Measurements from ENCODE around the gene ACRV1.
A peak's percentile ranks its signal among the peaks of the same experiment; 100 is the strongest.

Gene ACRV1

DNA sequence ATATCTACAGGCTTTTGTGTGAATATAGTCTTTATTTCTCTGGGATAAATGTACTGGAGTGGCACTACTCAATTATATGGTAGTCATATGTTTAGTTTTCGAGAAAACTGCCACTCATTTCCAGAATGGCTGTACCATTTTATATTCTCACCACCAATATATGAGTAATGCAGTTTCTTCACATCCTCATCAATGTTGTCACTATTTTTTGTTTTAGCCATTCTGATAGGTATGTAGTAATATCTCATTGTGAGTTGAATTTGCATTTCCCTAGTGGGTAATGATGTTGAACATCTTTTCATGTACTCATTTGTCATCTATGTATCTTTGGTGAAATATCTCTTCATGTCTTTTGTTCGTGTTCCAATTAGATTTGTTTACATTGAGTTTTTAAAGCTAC, 18.0 kb downstream of the ACRV1 start:
- DNase-seq (ENCODE audit: extremely low read depth in 1 of 2, low read depth in 1 of 2), result no peak

DNA sequence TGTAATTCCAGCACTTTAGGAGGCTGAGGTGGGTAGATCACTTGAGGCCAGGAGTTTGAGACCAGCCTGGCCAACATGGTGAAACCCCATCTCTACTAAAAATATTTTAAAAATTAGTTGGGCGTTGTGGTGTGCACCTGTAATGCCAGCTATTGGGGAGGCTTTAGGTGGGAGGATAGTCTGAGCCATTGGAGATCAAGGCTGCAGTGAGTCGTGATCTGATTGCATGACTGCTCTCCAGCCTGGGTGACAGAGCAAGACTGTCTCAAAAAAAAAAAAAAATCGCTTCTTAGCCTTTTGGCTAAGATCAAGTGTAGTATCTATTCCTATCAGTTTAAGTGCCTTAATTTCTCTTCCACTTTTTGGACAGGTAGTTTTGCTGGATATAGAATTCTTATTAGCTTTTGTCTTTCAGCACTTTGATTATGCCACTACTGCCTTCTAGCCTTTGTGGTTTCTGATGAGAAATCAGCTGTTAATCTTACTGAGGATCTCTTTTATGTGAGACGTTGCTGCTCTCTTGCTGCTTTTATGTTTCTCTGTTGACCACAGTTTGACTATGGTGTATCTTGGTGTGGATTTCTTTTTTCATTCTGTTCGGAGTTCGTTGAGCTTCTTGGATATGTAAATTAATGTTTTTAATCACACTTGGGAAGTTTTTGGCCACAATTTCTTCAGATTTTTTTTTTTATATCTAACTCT, 31.0 kb downstream of the ACRV1 start:
- no peak for DNase-seq (ENCODE audit: extremely low read depth in 1 of 2, low read depth in 1 of 2)

DNA sequence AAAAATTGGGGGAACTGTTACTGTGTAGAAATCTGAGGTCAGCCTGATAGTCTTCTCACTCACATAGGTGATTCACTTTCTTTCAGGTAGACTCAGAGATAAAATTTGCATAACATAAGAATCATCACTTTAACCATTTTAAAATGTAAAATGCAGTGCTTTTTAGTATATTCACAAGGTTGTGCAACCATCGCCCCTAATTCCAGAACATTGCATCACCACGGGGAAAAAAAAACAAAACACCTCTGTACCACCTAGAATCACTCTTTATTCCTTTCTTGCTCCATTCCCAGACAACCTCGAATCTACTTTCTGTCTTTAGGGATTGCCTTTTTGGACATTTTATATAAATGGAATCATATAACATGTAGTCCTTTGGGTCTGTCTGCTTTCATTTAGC, 34.8 kb downstream of the ACRV1 start:
- DNase-seq (ENCODE audit: extremely low read depth in 1 of 2, low read depth in 1 of 2), result no peak

DNA sequence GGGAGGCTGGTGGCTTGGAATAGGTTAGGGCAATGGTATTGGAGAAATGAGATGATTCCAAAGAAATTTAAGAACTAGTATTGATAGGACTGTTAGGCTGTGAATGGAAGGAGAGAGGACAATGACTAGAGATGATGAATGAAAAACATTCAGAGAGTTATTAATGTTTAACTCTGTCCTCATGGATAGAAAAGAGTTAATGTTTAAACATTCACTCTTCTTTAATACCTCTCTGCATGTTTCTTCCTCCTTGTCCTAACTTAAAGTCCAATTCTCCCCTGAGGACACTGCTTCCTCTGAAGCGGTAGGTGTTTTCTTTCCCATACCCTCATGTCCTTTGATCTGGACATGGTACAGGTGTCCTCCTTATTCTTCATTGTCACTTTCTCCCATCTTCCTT, 42.3 kb downstream of the ACRV1 start:
- no peak for DNase-seq (ENCODE audit: extremely low read depth in 1 of 2, low read depth in 1 of 2)

DNA sequence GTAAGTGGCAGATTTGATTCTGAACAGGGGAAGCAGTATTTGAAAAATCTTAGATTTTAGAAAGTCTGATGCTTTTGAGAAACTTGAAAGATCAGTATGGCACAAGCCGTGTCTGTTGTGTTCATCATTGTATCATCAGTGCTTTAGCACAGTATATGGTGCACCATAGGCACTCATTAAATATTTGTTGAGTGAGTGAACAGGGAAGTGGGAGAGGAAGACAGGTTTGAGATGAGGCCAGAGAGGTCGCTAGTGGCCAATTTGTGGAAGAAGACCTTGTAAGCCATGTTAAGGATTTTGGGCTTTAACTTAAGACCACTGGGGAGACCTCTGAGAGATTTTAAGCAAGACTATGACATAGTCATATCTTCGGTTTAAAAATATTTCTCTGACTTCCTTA, 42.8 kb downstream of the ACRV1 start:
- no peak for DNase-seq (ENCODE audit: extremely low read depth in 1 of 2, low read depth in 1 of 2)

DNA sequence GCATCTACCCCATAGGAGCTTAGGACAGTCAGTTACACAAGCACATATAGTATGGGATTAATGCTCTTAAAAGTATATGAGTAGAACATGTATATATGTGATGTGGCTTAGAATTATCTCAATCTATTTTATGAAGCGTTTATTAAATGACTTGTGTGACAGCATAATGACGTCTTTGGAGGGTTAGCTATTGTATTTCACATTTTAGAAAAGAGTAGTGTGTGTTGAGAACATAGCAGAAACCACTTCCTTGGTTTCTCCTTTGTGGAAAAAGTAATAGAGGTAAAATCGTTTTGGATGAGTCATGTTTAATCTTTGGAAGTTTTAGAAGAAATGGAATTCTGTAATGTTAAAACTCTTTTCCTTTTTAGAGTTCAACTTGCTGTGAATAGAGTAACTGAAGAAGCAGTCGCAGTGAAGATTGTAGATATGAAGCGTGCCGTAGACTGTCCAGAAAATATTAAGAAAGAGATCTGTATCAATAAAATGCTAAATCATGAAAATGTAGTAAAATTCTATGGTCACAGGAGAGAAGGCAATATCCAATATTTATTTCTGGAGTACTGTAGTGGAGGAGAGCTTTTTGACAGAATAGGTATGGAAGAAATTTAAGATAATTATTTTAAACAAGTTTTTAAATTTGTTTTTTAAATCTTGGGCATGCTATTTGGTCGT, 53.3 kb downstream of the ACRV1 start:
- no peak for DNase-seq (ENCODE audit: extremely low read depth in 1 of 2, low read depth in 1 of 2)

DNA sequence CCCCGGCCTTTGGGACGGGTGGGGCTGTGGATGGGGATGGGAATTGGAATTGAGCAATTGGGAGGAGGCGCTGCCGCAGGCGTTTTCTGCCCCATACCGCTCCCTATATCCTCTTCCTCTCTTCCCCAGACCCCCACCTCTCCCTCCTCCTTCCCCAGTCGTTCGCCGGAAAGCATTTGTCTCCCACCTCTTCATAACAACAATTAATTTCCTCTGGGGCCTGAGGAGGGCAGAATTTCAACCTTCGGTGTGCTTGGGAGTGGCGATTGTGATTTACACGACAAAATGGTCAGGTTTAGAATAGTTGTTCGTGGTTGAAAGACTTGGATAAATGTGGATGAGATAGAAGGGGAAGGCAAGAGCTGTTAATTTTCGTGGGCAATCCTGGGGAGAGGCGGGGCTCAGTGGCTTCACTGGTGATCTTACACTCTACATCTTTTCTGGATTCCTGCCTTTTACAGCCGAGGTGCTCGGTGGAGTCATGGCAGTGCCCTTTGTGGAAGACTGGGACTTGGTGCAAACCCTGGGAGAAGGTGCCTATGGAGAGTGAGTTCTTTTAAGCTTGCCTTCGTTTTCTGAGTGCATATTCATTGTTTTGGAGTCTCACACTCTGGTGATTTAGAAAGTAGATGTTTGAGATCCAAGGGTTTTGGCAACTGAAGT, 54.2 kb downstream of the ACRV1 start:
- no peak for DNase-seq (ENCODE audit: extremely low read depth in 1 of 2, low read depth in 1 of 2)

DNA sequence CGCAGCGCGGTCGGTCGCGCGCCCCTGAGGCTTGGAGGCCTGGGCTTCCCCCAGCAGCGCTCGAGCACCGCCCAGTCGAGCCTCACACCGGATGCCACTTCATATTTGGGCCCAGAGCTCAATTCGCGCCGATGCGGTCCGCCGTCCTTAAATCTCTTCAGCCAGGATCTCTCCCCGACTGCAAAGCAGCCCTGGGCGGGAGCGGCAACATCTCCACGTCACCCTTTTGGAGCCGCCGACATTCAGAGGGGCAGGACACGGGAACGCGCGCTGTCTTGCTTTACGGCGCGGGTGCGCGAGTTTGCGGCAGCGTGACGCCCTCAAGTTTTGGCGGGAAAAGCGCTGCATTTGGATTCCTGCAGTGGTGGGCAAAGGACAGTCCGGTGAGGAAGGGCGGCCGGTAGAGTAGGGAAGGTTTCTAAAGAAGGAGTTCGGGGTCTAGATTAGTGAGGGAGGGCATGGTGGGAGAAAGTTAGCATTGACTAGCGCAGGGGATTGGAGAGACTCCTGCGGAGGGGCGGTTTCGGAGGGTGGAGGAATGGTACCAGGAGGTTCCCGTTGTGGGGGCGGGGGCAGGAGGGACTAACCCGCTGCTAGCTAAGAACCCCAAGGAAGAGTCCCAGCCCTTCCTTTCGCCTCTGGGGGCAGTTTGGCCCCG, 54.9 kb downstream of the ACRV1 start:
- DNase-seq (ENCODE audit: extremely low read depth in 1 of 2, low read depth in 1 of 2), result peak; percentile 52 to 77

DNA sequence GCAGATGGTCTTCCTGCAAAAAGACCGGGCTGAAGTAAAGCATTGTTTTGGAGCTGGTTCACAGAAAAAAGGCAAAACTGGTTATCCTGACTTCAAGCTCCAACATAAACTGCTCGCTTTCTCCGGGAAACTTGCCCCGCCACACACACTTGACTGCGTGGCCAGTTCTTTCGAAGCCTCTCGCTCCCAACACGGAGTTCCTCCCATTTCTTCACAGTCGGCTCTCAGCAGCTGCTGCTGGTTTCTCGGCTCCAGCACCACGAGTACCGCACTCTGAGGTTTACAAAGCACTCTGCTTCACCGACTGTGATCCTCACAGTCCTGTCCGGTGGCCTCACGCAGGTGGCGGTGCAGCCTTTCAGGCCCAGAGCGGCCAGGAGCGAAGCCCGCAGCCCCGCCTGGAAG, 55.4 kb downstream of the ACRV1 start:
- DNase-seq (ENCODE audit: extremely low read depth in 1 of 2, low read depth in 1 of 2), result no peak

DNA sequence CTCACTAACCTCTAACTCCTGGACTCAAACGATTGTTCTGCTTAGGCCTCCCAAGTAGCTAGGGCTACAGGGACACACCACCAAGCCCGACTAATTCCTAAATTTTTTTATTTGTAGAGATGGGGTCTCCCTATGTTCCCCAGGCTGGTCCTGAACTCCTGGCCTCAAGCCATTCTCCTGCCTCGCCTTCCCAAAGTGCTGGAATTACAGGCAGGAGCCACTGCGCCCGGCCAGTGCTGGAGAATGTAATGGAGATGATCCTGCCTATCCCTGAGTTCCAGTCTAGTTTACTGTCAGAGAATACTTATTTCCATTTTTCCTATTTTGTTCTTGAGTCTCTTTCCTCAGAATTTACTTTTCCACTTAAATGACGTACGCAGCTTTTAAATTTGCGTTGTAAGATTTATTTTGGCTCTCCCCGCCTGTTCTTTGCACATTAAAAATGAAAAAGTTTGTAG, 55.9 kb downstream of the ACRV1 start, which contains the start of gene CHEK1:
TSS of gene CHEK1 (plus strand) at position 408 of the 458 bp plus-strand sequence. CDS start 1,606 bp downstream, outside the sequence.
- DNase-seq (ENCODE audit: extremely low read depth in 1 of 2, low read depth in 1 of 2), result no peak

DNA sequence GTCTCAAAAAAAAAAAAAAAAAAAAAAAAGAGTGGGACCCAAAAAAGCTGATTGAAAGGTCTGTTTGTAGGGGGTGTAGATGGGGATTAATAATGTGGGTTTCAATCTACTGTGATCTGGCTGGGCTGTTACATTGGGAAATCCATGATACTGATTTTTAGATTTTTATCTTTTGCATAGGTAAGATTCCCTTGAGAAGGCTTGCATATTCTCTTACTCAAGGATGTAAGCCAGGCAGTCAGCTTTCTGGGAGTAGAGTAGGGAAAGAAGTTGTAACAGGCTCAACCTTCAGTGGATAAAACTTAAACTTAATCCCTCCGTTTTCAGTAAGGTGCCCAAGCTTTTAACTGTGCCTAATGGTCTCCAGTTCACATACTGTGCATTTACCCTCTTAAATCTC, 57.6 kb downstream of the ACRV1 start:
- no peak for DNase-seq (ENCODE audit: extremely low read depth in 1 of 2, low read depth in 1 of 2)

DNA sequence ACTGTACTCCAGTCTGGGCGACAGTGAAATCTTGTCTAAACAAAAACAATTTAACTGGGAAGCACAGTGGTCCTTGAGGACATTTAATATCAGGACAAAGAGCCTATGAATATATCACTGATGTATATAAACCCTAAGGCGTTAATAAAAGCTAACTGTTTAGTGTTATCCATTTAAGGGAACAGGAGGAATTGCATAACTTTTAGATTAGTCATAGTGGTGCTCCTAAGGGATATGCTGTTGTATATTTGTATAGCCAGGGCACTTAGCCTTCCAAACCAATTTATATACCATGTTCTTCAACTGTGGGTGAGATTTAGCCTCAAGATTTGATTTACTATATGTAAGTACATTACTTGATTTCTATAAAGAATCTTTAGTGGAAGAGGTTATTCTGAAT, 58.7 kb downstream of the ACRV1 start:
- no peak for DNase-seq (ENCODE audit: extremely low read depth in 1 of 2, low read depth in 1 of 2)

Data from activated CD8-positive, alpha-beta memory T cell treated with anti-CD3 and anti-CD28 coated beads for 1 hour (primary cell).